ENCODE measurements around the gene TMCC3.

- TF ChIP-seq CTCF (IDR thresholded peaks at IDR 0.05; ENCODE audit: insufficient read depth, low read depth, low read length), result no peak
- no peak for TF ChIP-seq EZH2 (IDR thresholded peaks at IDR 0.05; ENCODE audit: insufficient read depth, low read length)
Measured at GRCh38 chr12:94663071-94663470, 12.7 kb upstream of the TMCC3 start.

All from astrocyte (in vitro differentiated cells and primary cell).